SJCRH30 (cell line): ENCODE measurements around the gene CCDC54. TPM values are rescaled to one million over a fixed set of nuclear protein-coding genes. Genes with fewer than 3 reads are reported as not detected.

Experiments
- DNase-seq, 2 experiments: peaks; one replicate each; pipeline ENCODE4 v3.0.0-alpha.2; 2015 to 2020
- H3K27ac ChIP-seq: fragments of 250-450 bp; sonication (Bioruptor Pico); 2 replicates; pipeline ENCODE4 v1.5.1; 2020; ENCODE audit warnings: mild to moderate bottlenecking, moderate library complexity
- H3K27me3 ChIP-seq: fragments of 250-450 bp; sonication (Bioruptor Pico); 2 replicates; pipeline ENCODE4 v1.5.1; 2020; ENCODE audit warnings: mild to moderate bottlenecking, moderate library complexity
- H3K36me3 ChIP-seq: fragments of 250-450 bp; sonication (Bioruptor Pico); 2 replicates; pipeline ENCODE4 v1.5.1; 2020; ENCODE audit warnings: mild to moderate bottlenecking, moderate library complexity
- H3K4me1 ChIP-seq: fragments of 250-450 bp; sonication (Bioruptor Pico); 2 replicates; pipeline ENCODE4 v1.5.1; 2020; ENCODE audit warnings: mild to moderate bottlenecking, moderate library complexity
- H3K4me3 ChIP-seq: fragments of 250-450 bp; sonication (Bioruptor Pico); 2 replicates; pipeline ENCODE4 v1.5.1; 2020; ENCODE audit warnings: mild to moderate bottlenecking, moderate library complexity
- H3K9me3 ChIP-seq: fragments of 250-450 bp; sonication (Bioruptor Pico); replicated peaks from 2 replicates; pipeline ENCODE4 v1.5.1; 2020; ENCODE audit warnings: mild to moderate bottlenecking, moderate library complexity
- total RNA-seq: library from RNA; depleted of rRNA; stranded (reverse); fragments of >200 nt; shearing (Covaris generic); gene quantifications from 2 replicates; pipeline ENCODE4 v1.2.3, GENCODE V29; 2014; rRNA removed

The CCDC54 gene
- total RNA-seq, 1 experiment from 2014 or later = not detected

DNA sequence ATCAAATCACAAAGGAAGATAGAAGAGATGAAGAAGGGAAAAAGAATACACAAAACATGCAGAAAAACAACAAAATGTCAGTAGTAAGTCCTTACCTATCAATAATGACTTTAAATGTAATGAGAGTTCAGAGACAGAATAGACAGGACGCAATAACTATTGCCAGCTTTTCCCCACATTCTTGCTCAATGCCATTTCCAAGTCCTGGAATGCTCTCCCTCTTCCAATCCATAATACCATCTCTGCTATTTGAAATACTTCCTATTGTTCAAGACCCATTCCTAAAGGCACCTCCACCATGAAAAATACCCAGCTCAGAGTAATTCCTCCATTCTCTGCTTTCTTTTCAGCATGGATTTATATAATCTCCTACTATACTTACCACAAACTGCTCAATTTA is 33.4 kb downstream of the CCDC54 start:
- H3K36me3 ChIP-seq = no peaks in the 10 kb centered on the region
- no peaks in the 10 kb centered on the region for H3K9me3 ChIP-seq
- no peak overlapping the region for H3K4me3 ChIP-seq
- no peak overlapping the region for H3K27ac ChIP-seq
- H3K27me3 ChIP-seq = no peaks in the 10 kb centered on the region
- H3K4me1 ChIP-seq = no peaks in the 10 kb centered on the region
- DNase-seq = no peak

DNA sequence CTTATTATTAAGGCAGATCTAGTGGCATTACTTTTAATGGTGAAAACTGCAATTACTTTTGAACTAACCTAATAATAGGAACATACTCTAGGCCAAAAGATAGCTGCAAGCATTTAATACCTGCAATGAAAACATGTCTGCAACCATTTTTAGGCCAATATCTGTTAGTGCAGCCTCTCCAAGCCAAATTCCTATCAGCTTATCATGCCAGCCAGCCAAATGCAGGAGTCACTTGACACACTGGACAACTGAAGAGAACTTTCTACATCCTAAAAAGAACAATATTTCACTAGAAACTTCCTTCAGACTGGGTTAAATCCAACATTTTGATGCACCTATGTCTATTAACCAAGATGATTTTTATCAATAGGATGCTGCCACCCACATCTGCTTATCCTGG is 33.8 kb downstream of the CCDC54 start:
- no peak overlapping the region for H3K27ac ChIP-seq
- no peak for DNase-seq
- no peak overlapping the region for H3K4me3 ChIP-seq
- H3K9me3 ChIP-seq = no peaks in the 10 kb centered on the region
- H3K4me1 ChIP-seq = no peaks in the 10 kb centered on the region
- H3K27me3 ChIP-seq = no peaks in the 10 kb centered on the region
- H3K36me3 ChIP-seq = no peaks in the 10 kb centered on the region

DNA sequence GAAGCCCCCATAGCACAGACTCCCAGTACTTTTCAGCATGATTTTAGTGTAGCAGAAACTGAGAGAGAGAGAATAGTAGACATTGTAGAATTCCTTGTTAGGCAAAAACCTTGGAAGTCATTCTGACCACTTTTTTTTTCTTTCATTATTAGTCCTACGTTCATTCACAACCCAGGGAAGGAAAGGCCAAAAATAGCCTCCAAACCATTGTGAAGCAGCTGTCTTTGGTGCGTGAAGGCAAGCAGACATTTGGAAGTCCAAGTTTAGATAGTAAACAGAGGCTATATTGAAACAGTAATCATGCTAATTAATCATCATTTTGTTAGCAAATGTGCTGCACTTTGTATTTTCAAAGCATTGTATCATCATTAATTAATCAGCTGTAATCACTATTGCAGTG is 34.5 kb downstream of the CCDC54 start:
- Histone ChIP-seq H3K27ac (no peak overlapping the region), H3K4me1 (no peaks in the 10 kb centered on the region), H3K36me3 (no peaks in the 10 kb centered on the region), H3K27me3 (no peaks in the 10 kb centered on the region), H3K9me3 (no peaks in the 10 kb centered on the region), H3K4me3 (no peak overlapping the region)
- DNase-seq = no peak

DNA sequence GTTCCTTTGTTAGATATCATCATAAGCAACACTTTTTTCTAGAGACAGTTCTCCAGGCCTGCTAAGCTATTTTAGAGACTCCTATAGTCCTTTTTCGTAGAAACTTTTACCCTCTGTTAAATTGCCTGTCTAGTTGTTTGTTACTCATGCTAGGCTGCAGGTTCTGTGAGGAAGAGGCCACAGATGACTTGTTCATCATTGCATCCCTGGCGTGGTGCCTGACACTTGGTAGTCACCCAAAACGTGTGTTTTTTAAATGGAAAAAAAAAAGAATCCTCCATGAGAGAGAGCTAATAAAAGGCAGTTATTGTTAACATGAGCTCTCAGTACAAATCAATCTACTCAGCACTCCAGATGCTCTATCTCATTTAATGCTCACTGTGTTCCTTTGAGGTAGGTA is 35.1 kb downstream of the CCDC54 start:
- no peaks in the 10 kb centered on the region for H3K36me3 ChIP-seq
- H3K4me3 ChIP-seq = no peak overlapping the region
- no peaks in the 10 kb centered on the region for H3K4me1 ChIP-seq
- no peaks in the 10 kb centered on the region for H3K9me3 ChIP-seq
- H3K27ac ChIP-seq = no peak overlapping the region
- no peak for DNase-seq
- H3K27me3 ChIP-seq = no peaks in the 10 kb centered on the region

DNA sequence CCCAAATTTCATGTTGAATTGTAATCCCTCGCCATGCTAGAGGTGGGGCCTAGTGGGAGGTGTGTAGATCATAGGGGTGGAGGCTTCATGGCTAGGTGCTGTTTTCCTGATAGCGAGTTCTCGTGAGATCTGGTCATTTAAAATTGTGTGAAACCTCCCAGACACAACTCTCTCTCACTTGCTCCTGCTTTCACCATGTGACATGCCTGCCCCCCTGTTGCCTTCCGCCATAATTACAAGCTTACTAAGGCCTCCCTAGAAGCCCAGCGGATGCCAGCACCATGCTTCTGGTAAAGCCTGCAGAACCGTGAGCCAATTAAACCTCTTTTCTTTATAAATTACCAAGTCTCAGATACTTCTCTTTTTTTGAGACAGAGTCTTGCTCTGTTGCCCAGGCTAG is 36.0 kb downstream of the CCDC54 start:
- Histone ChIP-seq H3K4me3 (no peak overlapping the region), H3K27me3 (no peaks in the 10 kb centered on the region), H3K36me3 (no peaks in the 10 kb centered on the region), H3K27ac (no peak overlapping the region), H3K9me3 (no peaks in the 10 kb centered on the region), H3K4me1 (no peaks in the 10 kb centered on the region)
- DNase-seq = no peak

DNA sequence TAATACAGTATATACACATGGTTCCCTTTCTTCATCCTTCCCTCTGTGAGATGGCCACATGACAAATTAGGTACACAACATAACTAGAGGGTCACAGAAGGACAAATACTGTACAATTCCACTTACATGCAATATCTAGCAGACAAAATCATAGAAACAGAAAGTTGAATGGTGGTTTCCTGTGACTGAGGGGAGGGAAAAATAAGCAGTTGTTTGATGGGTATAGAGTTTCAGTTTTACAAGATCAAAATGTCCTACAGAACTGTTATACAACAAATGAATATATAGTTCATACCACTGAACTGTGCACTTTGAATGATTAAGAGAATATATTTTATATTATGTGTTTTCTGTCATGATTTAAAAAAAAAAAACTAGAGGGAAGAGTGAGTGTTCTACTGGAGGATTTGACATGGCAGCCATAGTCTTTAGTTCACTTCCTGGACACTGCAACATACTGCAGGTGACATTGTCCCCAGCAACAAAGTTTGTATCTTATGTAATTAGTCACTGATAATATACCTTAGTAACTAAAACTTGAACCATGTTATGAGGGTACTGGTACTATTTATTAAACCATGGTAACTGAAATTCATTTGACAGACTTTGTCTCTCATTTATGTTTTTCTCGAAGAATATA is 37.2 kb downstream of the CCDC54 start:
- DNase-seq = no peak
- Histone ChIP-seq H3K4me1 (no peaks in the 10 kb centered on the region), H3K36me3 (no peaks in the 10 kb centered on the region), H3K4me3 (no peak overlapping the region), H3K9me3 (no peaks in the 10 kb centered on the region), H3K27ac (no peak overlapping the region), H3K27me3 (no peaks in the 10 kb centered on the region)

DNA sequence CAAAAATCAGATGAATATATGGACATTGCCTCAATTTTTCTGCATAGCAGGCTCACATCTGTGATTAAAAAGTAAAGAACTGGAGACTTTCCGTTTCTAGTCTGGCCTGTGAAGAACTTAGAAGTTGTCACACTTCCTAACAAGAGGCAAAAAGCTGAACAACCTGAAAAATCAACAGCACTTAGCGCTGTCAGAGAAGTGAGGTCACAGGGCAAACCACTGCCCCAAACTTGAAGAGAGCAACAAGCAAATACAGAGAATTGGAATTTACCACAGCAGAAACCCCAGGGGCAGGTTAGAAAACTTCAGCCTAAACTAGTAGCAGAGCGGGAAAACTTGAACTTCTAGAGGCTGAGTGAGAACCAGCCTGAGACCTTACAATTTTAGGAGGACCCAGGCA is 38.9 kb downstream of the CCDC54 start:
- Histone ChIP-seq H3K36me3 (no peaks in the 10 kb centered on the region), H3K4me3 (no peak overlapping the region)
- no peak for DNase-seq

DNA sequence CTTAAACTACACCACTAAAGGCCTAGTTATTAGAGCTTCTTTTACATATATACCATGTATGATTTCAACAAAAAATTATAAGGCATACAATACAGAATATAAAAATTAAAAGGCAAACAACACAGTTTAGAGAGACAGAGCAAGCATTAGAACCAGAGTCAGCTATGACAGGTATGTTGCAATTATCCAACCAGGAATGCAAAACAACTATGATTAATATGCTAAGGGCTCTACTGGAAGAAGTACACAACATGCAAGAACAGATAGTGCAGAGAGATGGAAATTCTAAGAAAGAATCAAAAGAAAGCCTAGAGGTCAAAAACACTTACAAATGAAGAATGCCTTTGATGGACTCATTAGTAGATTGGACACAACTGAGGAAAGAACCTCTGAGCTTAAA is 39.6 kb downstream of the CCDC54 start:
- no peak for DNase-seq
- H3K9me3 ChIP-seq = no peaks in the 10 kb centered on the region
- H3K27me3 ChIP-seq = no peaks in the 10 kb centered on the region
- H3K27ac ChIP-seq = no peak overlapping the region
- H3K4me1 ChIP-seq = no peaks in the 10 kb centered on the region
- no peaks in the 10 kb centered on the region for H3K36me3 ChIP-seq
- no peak overlapping the region for H3K4me3 ChIP-seq

More for the DNA sequence above, 38.9 kb downstream of the CCDC54 start:
- Histone ChIP-seq H3K27me3 (no peaks in the 10 kb centered on the region), H3K27ac (no peak overlapping the region), H3K9me3 (no peaks in the 10 kb centered on the region), H3K4me1 (no peaks in the 10 kb centered on the region)

DNA sequence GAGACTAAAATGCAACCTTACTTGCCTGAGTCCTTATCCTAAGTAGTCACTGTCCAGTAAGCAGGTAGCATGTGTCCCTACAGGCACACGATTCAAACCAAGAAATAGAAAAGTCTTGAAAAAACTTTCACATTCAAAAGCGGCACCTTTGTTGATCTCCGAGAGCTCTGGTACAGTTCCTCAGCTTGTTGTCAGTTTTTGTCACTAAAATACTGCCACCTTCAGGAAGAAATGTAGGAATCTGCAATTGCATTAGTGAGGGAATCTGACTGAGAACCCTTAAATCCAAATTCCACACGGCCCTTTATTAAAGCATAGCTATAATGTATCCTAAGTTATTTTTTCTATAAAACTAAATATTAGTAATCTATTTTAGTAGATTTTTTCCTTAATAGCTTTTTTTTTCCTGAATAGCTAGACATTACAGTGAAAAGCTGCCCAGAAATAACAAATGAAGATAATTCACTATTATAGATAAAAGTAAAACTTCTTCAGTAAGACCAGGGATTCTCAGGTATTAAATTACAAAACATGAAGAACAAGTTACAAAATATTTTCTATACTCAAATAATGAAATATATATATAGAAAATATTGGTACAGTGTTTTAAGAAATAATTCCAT is 44.0 kb downstream of the CCDC54 start:
- peak; percentile 26 to 75 for DNase-seq
- Histone ChIP-seq H3K9me3 (no peaks in the 10 kb centered on the region), H3K27ac (no peak overlapping the region), H3K27me3 (no peaks in the 10 kb centered on the region), H3K4me3 (peak overlapping the region; percentile 23; the same call in 1 of the 2 replicates), H3K36me3 (no peaks in the 10 kb centered on the region), H3K4me1 (no peaks in the 10 kb centered on the region)

DNA sequence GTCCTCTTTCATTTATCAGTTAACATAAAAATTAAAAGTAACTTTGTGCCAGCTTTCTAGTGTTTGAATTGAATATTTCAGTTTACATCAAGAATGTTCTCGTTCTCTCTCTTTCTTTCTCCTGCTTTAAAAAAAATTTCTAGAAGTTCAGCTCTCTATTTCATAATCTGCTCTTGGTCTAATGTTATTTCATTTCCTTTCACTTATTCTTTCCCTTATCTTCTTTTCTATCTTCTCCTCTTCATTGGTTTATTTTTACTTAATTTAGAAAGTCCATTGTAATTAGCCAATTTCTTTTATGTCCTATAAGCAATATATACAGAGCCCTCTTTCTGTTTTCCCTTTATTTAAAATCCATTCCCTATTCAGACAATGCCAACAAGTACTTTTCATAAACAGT is 44.6 kb downstream of the CCDC54 start:
- Histone ChIP-seq H3K27me3 (no peaks in the 10 kb centered on the region), H3K9me3 (no peaks in the 10 kb centered on the region), H3K4me3 (no peak overlapping the region), H3K27ac (no peak overlapping the region), H3K36me3 (no peaks in the 10 kb centered on the region), H3K4me1 (no peaks in the 10 kb centered on the region)
- no peak for DNase-seq

DNA sequence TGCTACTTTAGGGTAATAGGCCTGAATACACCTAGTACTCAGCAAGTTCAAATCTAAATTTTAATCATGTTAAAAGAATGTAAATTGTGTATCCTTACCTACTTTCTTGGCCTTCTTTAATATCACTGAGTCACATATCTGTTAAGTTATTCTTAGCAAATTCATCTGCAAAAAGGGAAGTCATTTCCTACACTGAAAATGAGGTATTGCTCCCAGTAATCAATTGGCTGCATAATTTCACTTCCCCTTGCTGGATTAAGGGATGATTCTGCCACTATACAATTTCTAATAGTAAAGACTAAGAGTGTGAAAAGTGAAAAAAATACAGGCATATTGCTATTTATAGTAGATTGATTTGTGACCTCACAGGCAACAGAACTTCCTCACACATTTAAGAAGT is 47.8 kb downstream of the CCDC54 start:
- no peaks in the 10 kb centered on the region for H3K9me3 ChIP-seq
- peaks cover 10% of the 10 kb centered on the region for H3K4me1 ChIP-seq
- DNase-seq = no peak
- H3K27me3 ChIP-seq = no peaks in the 10 kb centered on the region
- no peaks in the 10 kb centered on the region for H3K36me3 ChIP-seq
- no peak overlapping the region for H3K27ac ChIP-seq
- no peak overlapping the region for H3K4me3 ChIP-seq

DNA sequence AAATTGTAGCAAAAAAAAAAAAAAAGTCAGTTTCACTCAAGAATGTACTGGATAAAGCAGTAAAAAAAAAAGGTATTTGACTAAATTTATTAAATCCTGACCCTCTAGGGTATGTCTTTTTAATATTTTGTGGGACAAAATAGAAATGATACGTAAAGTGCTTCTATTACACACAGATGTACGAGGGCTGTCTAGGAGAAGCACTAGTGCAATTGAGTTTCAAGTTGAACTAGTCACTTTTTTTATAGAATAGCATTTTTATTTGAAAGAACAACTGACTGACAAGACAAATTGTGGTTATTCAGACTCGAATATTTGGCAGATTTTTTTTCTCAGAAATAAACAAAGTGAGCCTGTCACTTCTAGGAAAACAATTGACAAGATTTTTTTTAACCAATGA is 49.0 kb downstream of the CCDC54 start:
- H3K27me3 ChIP-seq = no peaks in the 10 kb centered on the region
- H3K4me3 ChIP-seq = no peak overlapping the region
- peaks cover 10% of the 10 kb centered on the region for H3K4me1 ChIP-seq
- H3K36me3 ChIP-seq = no peaks in the 10 kb centered on the region
- H3K9me3 ChIP-seq = no peaks in the 10 kb centered on the region
- DNase-seq = no peak
- H3K27ac ChIP-seq = no peak overlapping the region

Other genes with a start within 250 kb of the CCDC54 start
- 40.2 and 54.0 TPM in 2 replicates for gene BBX, start 145.5 kb downstream of the CCDC54 start, total RNA-seq